Measurements from ENCODE around the gene HS6ST2.

HS6ST2 gene

DNA sequence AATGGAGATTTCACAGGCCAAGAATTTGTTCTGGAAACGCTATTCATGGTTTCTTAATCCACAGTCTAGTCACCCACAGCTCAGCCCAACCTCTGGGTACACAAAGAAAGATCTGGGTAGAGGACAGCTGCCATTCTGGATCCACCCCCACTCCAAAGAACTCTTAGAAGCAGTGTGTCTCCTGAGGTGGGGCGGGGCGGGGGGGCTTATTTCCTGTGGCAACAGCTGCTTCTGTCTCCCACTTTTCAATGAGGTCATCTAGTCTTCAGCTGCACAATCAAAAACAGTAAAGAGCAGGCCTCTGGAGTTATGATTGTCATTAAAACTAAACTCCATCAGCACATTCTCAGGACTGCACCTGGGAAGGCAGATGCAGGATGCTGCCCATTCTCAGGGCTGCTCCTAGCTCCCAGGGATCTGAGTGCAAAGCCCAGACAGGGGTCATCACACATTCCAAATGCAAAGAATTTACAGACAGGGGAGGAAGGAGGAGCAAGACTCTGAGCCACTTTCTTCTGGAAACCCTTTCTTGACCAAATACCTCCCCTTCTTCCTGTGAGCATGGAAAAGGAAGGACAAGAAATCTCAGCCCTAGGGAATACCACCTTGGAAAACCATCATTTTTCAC lies 207.3 kb downstream of the HS6ST2 start:
- TF ChIP-seq, protein P1, sequence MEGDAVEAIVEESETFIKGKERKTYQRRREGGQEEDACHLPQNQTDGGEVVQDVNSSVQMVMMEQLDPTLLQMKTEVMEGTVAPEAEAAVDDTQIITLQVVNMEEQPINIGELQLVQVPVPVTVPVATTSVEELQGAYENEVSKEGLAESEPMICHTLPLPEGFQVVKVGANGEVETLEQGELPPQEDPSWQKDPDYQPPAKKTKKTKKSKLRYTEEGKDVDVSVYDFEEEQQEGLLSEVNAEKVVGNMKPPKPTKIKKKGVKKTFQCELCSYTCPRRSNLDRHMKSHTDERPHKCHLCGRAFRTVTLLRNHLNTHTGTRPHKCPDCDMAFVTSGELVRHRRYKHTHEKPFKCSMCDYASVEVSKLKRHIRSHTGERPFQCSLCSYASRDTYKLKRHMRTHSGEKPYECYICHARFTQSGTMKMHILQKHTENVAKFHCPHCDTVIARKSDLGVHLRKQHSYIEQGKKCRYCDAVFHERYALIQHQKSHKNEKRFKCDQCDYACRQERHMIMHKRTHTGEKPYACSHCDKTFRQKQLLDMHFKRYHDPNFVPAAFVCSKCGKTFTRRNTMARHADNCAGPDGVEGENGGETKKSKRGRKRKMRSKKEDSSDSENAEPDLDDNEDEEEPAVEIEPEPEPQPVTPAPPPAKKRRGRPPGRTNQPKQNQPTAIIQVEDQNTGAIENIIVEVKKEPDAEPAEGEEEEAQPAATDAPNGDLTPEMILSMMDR (IDR thresholded peaks at IDR 0.05; ENCODE audit: low read depth, low read length) = no peak
- DNase-seq (ENCODE audit: extremely low read depth, low read depth) = no peak

DNA sequence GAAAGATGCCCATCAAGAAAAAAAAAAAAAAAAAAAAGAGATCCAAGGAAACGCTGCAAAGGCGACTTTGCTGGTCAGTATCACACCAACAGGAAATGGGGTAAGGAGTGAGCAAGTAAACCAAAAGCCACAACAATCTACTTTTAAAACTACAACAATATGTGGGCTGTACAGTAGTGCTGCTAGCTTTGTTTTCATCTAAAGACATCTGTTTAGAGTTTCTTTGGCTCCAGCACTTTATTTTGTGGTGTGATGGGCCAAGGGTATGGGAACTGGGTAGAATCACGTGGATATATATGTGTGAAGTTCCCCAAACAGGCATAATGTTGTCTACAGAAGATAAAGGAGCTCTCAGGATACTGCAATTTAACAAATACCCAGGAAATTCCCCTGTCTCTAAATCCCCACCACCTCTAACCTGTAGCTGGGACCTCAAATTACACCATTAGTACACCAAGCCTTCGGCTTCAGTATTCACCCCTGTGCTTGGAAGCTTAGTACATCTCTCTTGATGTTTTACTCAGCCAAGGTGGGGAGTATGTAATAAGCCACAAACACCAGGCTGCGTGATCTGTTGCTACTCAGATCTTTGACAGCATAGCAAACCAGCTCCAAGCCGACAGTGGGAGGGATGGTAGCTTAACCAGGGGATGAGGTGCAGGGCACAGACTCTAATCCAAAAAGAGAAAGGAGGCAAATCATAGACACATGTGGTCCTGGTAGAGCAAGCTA lies 207.9 kb downstream of the HS6ST2 start:
- TF ChIP-seq, protein P1 (IDR thresholded peaks at IDR 0.05; ENCODE audit: low read depth, low read length) = no peak
- no peak for DNase-seq (ENCODE audit: extremely low read depth, low read depth)

DNA sequence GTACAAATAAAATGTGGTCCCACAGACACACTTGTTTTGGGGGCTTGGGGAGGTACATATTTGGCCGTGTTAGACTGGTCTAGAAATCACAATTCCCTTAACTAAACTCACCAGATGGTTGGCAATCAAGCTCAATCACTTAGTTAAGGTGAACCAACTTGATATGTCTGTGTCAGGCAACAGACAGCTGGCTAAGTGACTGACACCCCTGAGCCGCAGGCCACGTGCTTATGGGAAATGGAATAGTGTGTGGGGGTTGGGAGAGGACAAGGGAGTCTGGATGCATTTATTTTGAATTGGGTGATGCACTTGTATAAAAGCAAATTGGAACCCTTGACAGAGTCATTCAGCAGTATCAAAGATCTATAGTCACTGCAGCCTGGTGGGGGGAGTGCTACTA lies 209.0 kb downstream of the HS6ST2 start:
- TF ChIP-seq, protein P1 (IDR thresholded peaks at IDR 0.05; ENCODE audit: low read depth, low read length) = no peak
- DNase-seq (ENCODE audit: extremely low read depth, low read depth) = no peak

DNA sequence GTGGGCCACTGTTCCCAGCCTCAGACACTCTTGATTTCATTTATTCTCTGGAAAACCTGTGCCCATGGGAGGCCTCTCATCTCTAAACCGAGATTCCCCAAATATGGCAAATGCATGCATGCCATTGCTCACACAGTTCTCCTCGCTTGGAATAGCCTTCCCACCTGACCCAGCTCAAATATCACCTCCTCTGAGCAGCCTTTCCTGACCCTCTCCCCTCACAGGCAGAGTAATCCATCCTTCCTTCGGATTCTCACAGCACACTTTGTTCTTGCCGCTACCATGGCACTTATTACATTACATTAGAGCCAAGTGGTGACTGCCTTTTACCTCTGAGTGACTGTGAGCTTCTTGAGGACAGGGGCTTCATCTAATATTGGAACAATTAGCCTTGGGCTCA lies 209.5 kb downstream of the HS6ST2 start:
- DNase-seq (ENCODE audit: extremely low read depth, low read depth) = no peak
- TF ChIP-seq, protein P1 (IDR thresholded peaks at IDR 0.05; ENCODE audit: low read depth, low read length) = no peak

DNA sequence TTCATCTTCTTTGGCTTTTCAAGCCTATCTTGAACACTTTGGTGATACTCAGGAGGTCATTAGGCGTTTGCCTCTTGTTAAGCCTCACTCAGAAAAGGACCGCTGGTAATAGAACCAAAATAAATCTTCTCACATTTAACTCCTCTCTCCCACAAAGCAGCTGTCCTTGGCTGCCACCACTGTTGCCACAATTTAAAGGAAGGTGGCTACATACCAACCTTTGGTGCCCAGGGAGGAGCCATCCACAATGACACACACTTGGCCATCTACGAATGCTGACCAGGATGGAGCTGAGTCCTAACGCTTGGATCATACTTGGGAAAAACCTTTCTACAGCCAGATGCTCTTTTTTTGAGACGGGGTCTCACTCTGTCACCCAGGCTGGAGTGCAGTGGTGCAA lies 210.2 kb downstream of the HS6ST2 start:
- TF ChIP-seq, protein P1 (IDR thresholded peaks at IDR 0.05; ENCODE audit: low read depth, low read length) = no peak
- no peak for DNase-seq (ENCODE audit: extremely low read depth, low read depth)

DNA sequence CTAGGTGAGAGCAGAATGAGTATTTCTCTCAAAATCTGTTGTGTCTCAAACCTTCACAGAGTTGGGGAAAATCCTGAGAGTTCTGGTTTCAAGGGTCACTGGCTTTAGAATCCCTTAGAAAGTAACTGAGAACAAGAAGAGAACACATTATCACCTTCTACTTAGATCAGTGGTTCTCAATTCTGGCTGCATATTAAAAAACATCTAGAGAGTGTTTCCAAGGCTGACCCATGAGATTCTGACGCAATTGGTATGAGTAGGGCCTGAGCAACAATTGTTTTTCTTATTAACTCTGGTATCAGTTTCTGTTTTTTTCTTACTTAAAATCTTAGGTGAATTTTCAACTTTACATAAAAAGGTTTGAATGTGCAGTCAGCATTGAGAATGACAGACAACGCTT lies 212.8 kb downstream of the HS6ST2 start:
- no peak for DNase-seq (ENCODE audit: extremely low read depth, low read depth)
- TF ChIP-seq, protein P1 (IDR thresholded peaks at IDR 0.05; ENCODE audit: low read depth, low read length) = no peak

DNA sequence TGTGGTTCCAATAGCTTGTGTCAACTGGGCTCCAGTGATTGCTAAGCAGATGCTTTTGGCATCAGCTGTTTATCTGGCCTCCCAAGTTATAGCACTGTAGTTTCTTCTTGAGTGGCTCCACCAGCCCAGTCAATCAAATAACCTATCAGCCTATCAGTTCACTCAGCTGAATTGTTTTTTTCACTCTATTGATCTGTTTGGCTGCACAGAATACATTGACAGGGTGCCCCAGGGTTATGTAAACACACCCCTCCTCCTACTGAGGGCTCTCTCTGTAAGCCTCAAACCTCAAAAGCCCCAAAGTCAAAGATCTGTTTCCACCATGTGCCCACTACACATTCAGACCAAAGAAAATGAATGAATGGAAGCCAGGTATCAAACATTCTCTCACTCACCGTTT lies 214.0 kb downstream of the HS6ST2 start:
- TF ChIP-seq, protein P1 (IDR thresholded peaks at IDR 0.05; ENCODE audit: low read depth, low read length) = no peak
- no peak for DNase-seq (ENCODE audit: extremely low read depth, low read depth)

Measured in AG09319 (cell line).